HCT116 (cell line): ENCODE results near the gene APPL2. TPM values are rescaled to one million over a fixed set of nuclear protein-coding genes. Genes with fewer than 3 reads are reported as not detected.

Experiments used
- ATAC-seq: fragments of 200-7000 bp; cut with Tn5 transposase; 2 replicates; pipeline ENCODE4 v1.9.1; 2020; ENCODE audit warnings: mild to moderate bottlenecking, moderate library complexity
- BruUV-seq: library from RNA; stranded (reverse); fragments of 400-500 nt; replicated peaks from 2 replicates; lab custom pipeline; 2021; lab: Mats Ljungman, UMichigan
- CTCF ChIA-PET: fragments of 300-600 bp; sonication (Branson Sonifier 250); formaldehyde crosslinking; loops from one replicate; lab custom pipeline; 2021; ENCODE audit warnings: antibody characterized with exemption; lab: Charles Lee
- POLR2A ChIA-PET: fragments of 300-600, 350-600 bp; sonication (Branson Sonifier 250); formaldehyde crosslinking; loops from one replicate; lab custom pipeline; 2021; ENCODE audit warnings: antibody characterized with exemption; lab: Charles Lee
- RAD21 ChIA-PET, 2 experiments: fragments of 300-600 bp; sonication (Branson Sonifier 250); formaldehyde crosslinking; loops; one replicate each; lab custom pipeline; 2023; ENCODE audit warnings: low total read pairs in 2 of 2; ENCODE audit not compliant: uncharacterized antibody in 2 of 2, unreplicated experiment in 2 of 2, low non-redundant PET in 1 of 2; lab: Charles Lee
- DNase-seq: peaks from one replicate; pipeline ENCODE4 v3.0.0-alpha.2; 2010; ENCODE audit warnings: low read depth, low spot score
- H2AFZ ChIP-seq: fragments of 200-600 bp; shearing (Covaris generic), sonication (generic); 2 replicates; pipeline ENCODE4 v1.6.1; 2017; ENCODE audit warnings: low read depth, mixed run types, mixed read lengths, antibody characterized with exemption, low read length; ENCODE audit not compliant: poor library complexity, severe bottlenecking
- H3K27ac ChIP-seq: 2 replicates; pipeline ENCODE4 v1.5.1; 2012; ENCODE audit warnings: low read depth, low read length
- H3K27me3 ChIP-seq: fragments of 200-600 bp; sonication (generic); 2 replicates; pipeline ENCODE4 v1.6.1; 2016; ENCODE audit warnings: mixed run types, low read length, mixed read lengths; ENCODE audit not compliant: insufficient read depth
- H3K36me3 ChIP-seq, 2 experiments: fragments of 200-500 bp in 1 of 2; fragments of 200-600 bp in 1 of 2; sonication (Bioruptor generic) in 1 of 2; sonication (generic) in 1 of 2; 2 replicates each; pipeline versions ENCODE4 v1.5.1 to v1.6.1; 2014 to 2016; ENCODE audit warnings: low read length in 2 of 2, inconsistent platforms in 1 of 2, mixed read lengths in 1 of 2, mixed run types in 1 of 2; ENCODE audit not compliant: insufficient read depth in 2 of 2, control insufficient read depth in 1 of 2
- H3K4me1 ChIP-seq, 2 experiments: fragments of 200-600 bp in 1 of 2; sonication (generic) in 1 of 2; 2 replicates each; pipeline versions ENCODE4 v1.5.1 to v1.6.1; 2012 to 2017; ENCODE audit warnings: low read length in 2 of 2, inconsistent platforms in 1 of 2, mild to moderate bottlenecking in 1 of 2, mixed read lengths in 1 of 2, mixed run types in 1 of 2, moderate library complexity in 1 of 2; ENCODE audit not compliant: insufficient read depth in 2 of 2, control insufficient read depth in 1 of 2
- H3K4me2 ChIP-seq: fragments of 200-600 bp; sonication (generic); 2 replicates; pipeline ENCODE4 v1.6.1; 2017; ENCODE audit warnings: mixed run types, low read length, mixed read lengths
- H3K4me3 ChIP-seq, 2 experiments: fragments of 200-600 bp in 1 of 2; sonication (generic) in 1 of 2; replicated peaks in 1 of 2; 2 replicates each; pipeline ENCODE4 v1.5.1; 2011 to 2016; ENCODE audit warnings: low read length in 2 of 2, control low read depth in 1 of 2, low read depth in 1 of 2, mild to moderate bottlenecking in 1 of 2, mixed read lengths in 1 of 2, mixed run types in 1 of 2
- H3K79me2 ChIP-seq: fragments of 200-600 bp; sonication (generic); 2 replicates; pipeline ENCODE4 v1.6.1; 2017; ENCODE audit warnings: mild to moderate bottlenecking, mixed run types, low read length, moderate library complexity, mixed read lengths; ENCODE audit not compliant: insufficient read depth
- H3K9ac ChIP-seq: fragments of 200-600 bp; sonication (generic); 2 replicates; pipeline ENCODE4 v1.6.1; 2016; ENCODE audit warnings: low read length, mixed read lengths
- H3K9me2 ChIP-seq: fragments of 200-600 bp; sonication (generic), shearing (Covaris generic); 2 replicates; pipeline ENCODE4 v1.6.1; 2017; ENCODE audit warnings: mixed run types, mild to moderate bottlenecking, moderate library complexity; ENCODE audit not compliant: insufficient read depth
- H3K9me3 ChIP-seq, 2 experiments: fragments of 200-500 bp in 1 of 2; fragments of 200-600 bp in 1 of 2; sonication (Bioruptor generic) in 1 of 2; sonication (generic) in 1 of 2; 2 replicates each; pipeline ENCODE4 v1.6.1; 2014 to 2017; ENCODE audit warnings: low read length in 2 of 2, mixed read lengths in 2 of 2, inconsistent platforms in 1 of 2, low read depth in 1 of 2, mild to moderate bottlenecking in 1 of 2, mixed run types in 1 of 2, moderate library complexity in 1 of 2; ENCODE audit not compliant: control insufficient read depth in 1 of 2, insufficient read depth in 1 of 2
- H4K20me1 ChIP-seq: fragments of 200-600 bp; sonication (generic), shearing (Covaris generic); 2 replicates; pipeline ENCODE4 v1.6.1; 2017; ENCODE audit warnings: mixed run types, mild to moderate bottlenecking, moderate library complexity; ENCODE audit not compliant: insufficient read depth
- ZNF274 ChIP-seq: fragments of 200-500 bp; sonication (Bioruptor generic); IDR thresholded peaks from 2 replicates; pipeline ENCODE4 v1.6.1; 2014; ENCODE audit warnings: mild to moderate bottlenecking, low read depth, low read length, inconsistent platforms
- intact Hi-C: fragments of 100-400 bp; cut with micrococcal nuclease; formaldehyde crosslinking; loops from 2 replicates; pipeline ENCODE4 v1.10.0; 2022
- total RNA-seq: library from RNA; stranded (reverse); gene quantifications from one replicate; pipeline ENCODE4 v1.2.1, GENCODE V29; 2021; ENCODE audit not compliant: unreplicated experiment
- TF ChIP-seq, protein P1 (sequence below): IDR thresholded peaks from 2 replicates; pipeline ENCODE4 v1.6.1; 2012; ENCODE audit warnings: low read depth

The APPL2 gene
- total RNA-seq, 1 experiment from 2014 or later, result 22.6 TPM

DNA sequence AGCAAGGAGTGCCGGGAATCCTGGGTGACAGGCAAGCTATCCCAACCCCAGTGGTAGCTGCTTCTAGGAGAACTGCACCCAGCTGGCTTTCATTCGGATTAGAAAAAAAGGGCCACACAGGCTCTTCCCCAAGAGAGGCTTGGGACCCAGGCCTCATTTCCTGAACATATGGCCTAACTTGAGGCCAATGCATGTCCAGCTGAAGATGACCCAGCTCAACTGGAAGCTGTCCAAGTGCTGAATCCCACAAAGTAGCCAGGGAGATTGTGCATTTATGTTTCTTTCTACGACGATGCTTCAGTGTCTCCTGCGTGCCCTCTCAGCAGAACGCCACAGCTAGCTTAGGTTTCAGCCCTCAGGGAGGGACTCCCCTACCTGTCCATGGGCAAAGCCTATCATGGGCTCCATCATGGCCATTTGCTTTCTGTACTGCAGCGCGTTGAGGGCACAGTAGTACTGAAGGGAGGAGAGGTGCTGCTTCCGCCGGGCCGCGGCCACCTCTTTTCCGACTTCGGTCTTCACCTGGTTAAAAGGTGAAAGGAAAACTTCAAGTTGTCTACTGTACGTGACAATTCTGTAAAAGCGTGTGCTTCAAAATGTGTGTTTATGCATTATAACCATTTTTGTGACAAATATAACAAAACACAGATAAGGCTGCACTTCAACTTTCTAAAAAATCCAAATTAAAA lies 29.1 kb downstream of the APPL2 start:
- DNase-seq (no peak), ATAC-seq (no peak)
- H3K9me3 ChIP-seq, result no peaks in the 10 kb centered on the region
- no peaks in the 10 kb centered on the region for H3K79me2 ChIP-seq
- no peak overlapping the region for H3K4me2 ChIP-seq
- intact Hi-C loops, result no loop called here
- TF ChIP-seq, protein P1, sequence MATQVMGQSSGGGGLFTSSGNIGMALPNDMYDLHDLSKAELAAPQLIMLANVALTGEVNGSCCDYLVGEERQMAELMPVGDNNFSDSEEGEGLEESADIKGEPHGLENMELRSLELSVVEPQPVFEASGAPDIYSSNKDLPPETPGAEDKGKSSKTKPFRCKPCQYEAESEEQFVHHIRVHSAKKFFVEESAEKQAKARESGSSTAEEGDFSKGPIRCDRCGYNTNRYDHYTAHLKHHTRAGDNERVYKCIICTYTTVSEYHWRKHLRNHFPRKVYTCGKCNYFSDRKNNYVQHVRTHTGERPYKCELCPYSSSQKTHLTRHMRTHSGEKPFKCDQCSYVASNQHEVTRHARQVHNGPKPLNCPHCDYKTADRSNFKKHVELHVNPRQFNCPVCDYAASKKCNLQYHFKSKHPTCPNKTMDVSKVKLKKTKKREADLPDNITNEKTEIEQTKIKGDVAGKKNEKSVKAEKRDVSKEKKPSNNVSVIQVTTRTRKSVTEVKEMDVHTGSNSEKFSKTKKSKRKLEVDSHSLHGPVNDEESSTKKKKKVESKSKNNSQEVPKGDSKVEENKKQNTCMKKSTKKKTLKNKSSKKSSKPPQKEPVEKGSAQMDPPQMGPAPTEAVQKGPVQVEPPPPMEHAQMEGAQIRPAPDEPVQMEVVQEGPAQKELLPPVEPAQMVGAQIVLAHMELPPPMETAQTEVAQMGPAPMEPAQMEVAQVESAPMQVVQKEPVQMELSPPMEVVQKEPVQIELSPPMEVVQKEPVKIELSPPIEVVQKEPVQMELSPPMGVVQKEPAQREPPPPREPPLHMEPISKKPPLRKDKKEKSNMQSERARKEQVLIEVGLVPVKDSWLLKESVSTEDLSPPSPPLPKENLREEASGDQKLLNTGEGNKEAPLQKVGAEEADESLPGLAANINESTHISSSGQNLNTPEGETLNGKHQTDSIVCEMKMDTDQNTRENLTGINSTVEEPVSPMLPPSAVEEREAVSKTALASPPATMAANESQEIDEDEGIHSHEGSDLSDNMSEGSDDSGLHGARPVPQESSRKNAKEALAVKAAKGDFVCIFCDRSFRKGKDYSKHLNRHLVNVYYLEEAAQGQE, result peak; percentile 12; the same call in 1 of the 2 replicates
- TF ChIP-seq ZNF274, result no peak
- H3K27ac ChIP-seq, result no peak overlapping the region
- no peak overlapping the region for H3K9ac ChIP-seq
- ChIA-PET RAD21 (no interaction called here), POLR2A (no interaction called here), CTCF (no interaction called here)
- peaks cover 0 to 7% of the 10 kb centered on the region in 2 experiments; a peak in 1 of 4 replicates for H3K4me1 ChIP-seq
- H2AFZ ChIP-seq, result no peak overlapping the region
- no peak overlapping the region for H3K4me3 ChIP-seq
- no peaks in the 10 kb centered on the region; a peak in 1 of 4 replicates for H3K36me3 ChIP-seq
- H4K20me1 ChIP-seq, result no peaks in the 10 kb centered on the region
- no peaks in the 10 kb centered on the region for H3K27me3 ChIP-seq
- no TSS peak for BruUV-seq
- no peaks in the 10 kb centered on the region for H3K9me2 ChIP-seq
